ENCODE results near the gene AGAP1. TPM values are rescaled to one million over a fixed set of nuclear protein-coding genes. Genes with fewer than 3 reads are reported as not detected.

The AGAP1 gene
- total and polyA plus RNA-seq, 2 donors, result 1.7 to 3.0 TPM

DNA sequence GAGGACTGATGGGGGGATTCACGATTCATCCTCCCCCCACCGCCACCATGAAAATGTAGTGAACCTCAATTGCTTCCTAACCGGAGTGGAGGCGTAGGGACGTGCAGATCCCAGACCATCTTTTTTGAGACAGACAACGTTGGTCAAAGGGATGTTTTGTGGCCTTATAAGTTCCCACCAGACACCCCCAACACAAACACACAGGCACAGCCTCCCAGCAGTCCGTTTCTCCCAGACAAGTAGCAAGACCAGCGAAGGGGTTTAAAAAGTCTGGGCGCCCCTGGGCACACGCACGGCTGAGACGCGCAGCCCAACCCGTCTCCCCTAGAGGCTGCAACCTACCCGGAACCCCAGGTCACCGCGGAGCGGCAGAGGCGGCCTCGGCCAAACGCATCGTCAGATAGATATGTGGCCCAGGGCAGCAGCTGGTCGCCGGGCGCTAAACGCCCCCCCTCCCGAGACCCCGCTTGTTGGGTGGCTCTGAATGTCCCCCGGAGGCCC lies 673.0 kb downstream of the AGAP1 start:
- 4% methylated on average over 29 of the region's 29 CpGs for WGBS
- peaks cover 99% of the 10 kb centered on the region in 2 donors for H3K27me3 ChIP-seq (ENCODE audit: control insufficient read depth in 2 of 2, insufficient read depth in 1 of 2, low read length in 1 of 2)
- DNase-seq (ENCODE audit: low read depth in 6 of 9, low spot score in 9 of 9), result no peak

DNA sequence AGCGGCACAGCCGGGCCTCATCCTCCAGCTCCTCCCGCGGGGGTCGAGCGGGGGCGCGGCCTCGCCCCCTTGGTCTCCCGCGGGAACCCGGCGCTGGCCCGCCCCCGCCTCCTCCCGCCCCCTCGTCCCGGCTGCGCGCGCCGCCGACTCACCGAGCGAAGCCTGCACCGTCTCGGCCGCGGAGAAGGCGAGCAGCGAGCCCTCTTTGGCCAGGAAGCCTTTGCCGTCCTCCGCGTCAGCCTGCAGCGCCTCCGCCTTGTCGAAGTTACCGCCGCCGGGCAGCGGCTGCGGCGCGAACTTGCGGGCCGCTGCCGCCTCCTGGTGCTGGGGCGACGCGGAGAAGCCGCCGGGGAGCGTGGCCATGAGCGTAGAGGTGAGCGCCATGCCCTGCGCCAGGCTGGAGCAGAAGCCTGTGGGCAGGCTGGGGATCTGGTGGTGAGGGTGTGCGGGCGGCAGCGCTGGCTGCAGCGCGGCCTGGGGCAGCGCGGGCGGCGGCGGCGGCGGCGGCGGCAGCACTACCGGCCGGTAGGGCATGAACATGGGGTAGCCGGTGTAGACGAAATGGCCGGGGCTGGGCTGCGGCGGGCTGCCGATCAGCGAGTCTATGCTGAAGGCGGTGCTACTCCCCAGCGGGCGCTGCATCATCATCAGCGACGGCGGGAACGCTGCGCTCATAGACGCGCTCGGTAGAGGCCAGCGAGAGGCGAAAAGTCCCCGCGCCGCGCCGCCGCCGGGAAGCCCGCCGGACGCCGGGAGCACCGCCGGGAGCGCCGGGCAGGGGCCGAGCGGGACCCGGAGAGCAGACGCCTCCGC lies 673.7 kb downstream of the AGAP1 start:
- DNase-seq (ENCODE audit: low read depth in 6 of 9, low spot score in 9 of 9), result no peak
- Histone ChIP-seq H3K36me3 (ENCODE audit: control insufficient read depth in 2 of 2, insufficient read depth in 2 of 2, low read length in 1 of 2) (no peaks in the 10 kb centered on the region), H3K27ac (ENCODE audit: low read depth in 1 of 2, low read length in 1 of 2) (no peak overlapping the region), H3K9me3 (ENCODE audit: control insufficient read depth in 2 of 2, insufficient read depth in 1 of 2, low read length in 1 of 2) (no peaks in the 10 kb centered on the region), H3K4me1 (ENCODE audit: control insufficient read depth in 2 of 2, insufficient read depth in 2 of 2, low read length in 2 of 2) (no peaks in the 10 kb centered on the region), H3K27me3 (ENCODE audit: control insufficient read depth in 2 of 2, insufficient read depth in 1 of 2, low read length in 1 of 2) (peaks cover 99% of the 10 kb centered on the region in 2 donors), H3K4me3 (ENCODE audit: low read length in 2 of 2) (no peak overlapping the region)
- WGBS, result 4% methylated on average over 112 of the region's 112 CpGs

More for the DNA sequence above, 673.0 kb downstream of the AGAP1 start:
- Histone ChIP-seq H3K4me1 (ENCODE audit: control insufficient read depth in 2 of 2, insufficient read depth in 2 of 2, low read length in 2 of 2) (no peaks in the 10 kb centered on the region), H3K9me3 (ENCODE audit: control insufficient read depth in 2 of 2, insufficient read depth in 1 of 2, low read length in 1 of 2) (no peaks in the 10 kb centered on the region), H3K36me3 (ENCODE audit: control insufficient read depth in 2 of 2, insufficient read depth in 2 of 2, low read length in 1 of 2) (no peaks in the 10 kb centered on the region), H3K27ac (ENCODE audit: low read depth in 1 of 2, low read length in 1 of 2) (no peak overlapping the region), H3K4me3 (ENCODE audit: low read length in 2 of 2) (no peak overlapping the region)

DNA sequence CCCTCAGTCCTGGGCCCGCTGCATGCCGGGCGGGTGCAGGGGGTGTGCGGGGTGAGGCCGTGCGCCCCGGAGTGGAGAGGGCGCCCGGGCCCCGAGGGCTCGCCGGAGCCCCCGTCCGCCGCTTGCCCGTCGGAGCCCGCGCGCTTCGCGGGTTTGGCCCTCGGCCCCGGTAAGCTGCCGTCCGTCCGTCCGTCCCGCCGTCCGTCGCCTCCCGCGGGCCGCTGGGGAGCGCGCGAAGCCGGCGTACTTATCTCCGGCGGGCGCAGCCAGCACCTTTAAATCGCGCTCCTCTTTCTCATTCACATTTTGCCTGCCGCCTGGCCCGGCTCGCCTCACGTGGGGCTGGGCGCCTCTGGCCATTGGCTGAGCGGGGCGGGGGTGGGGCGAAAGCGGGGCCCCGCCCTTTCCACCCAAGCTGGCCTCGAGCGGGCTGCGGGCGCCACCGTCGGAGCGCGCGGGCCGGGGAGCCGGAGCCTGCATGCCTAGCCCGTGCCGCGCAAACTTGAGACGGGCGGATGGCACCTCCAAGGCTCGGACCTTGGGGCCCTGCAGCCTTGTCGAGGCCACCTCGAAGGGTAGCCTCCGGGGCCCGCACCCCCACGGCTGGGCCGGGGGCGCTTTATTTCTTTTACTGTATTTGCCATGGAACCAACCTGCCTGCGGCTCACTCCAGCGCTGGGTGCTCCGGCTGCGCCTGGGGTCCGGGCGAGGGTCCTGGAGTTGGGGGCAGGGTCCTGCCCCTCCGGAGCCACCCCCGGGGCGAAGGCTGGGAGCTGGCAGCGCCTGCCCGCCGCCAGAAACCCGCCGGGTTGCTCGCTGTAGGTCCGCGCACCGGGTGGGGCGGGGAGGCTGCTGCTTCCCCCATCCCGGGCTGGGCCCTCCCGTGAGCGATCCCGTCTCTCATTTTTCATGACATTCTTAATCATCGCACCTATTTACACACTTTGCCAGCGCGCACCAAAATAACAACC lies 674.6 kb downstream of the AGAP1 start, which contains the start of gene GBX2:
GBX2 (minus strand) TSS at position 277 of the 971 bp plus-strand sequence. CDS start 415 bp downstream, outside the sequence.
- Histone ChIP-seq H3K27ac (ENCODE audit: low read depth in 1 of 2, low read length in 1 of 2) (no peak within 1 kb of the TSS), H3K27me3 (ENCODE audit: control insufficient read depth in 2 of 2, insufficient read depth in 1 of 2, low read length in 1 of 2) (peaks cover 99% of the 10 kb centered on the region in 2 donors), H3K36me3 (ENCODE audit: control insufficient read depth in 2 of 2, insufficient read depth in 2 of 2, low read length in 1 of 2) (no peaks in the 10 kb centered on the region), H3K4me3 (ENCODE audit: low read length in 2 of 2) (no peak within 1 kb of the TSS), H3K4me1 (ENCODE audit: control insufficient read depth in 2 of 2, insufficient read depth in 2 of 2, low read length in 2 of 2) (no peaks in the 10 kb centered on the region), H3K9me3 (ENCODE audit: control insufficient read depth in 2 of 2, insufficient read depth in 1 of 2, low read length in 1 of 2) (no peaks in the 10 kb centered on the region)
- 7% methylated on average over 105 of the region's 105 CpGs for WGBS
- DNase-seq (ENCODE audit: low read depth in 6 of 9, low spot score in 9 of 9), result no peak

DNA sequence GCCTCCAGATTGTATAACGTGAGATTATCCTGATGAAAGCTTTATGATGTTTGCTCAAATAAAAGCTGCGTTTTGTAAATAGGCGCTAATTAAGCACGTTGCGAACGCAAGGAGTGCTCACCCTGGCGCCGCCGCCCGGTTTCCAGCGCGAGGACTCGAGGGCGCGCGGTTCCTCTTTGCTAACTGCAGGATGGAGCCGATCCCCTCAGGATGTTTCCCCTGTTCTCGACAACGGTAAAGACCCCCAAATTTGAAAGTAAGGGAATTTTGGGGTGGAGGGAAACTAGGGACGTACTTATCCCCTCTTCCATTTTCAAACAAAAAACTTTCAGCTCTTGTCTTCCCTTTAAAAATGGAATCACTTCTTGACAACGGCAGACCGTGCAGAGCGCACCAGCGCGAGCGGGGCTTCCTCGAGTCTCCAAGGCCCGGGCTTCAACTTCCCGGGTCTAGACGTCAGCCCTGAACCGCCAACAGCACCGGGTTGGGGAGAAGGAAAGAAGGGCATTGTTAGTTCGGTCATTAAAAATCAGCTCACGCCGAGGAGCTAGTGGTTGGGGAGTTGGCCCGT lies 675.4 kb downstream of the AGAP1 start:
- no peaks in the 10 kb centered on the region for H3K9me3 ChIP-seq (ENCODE audit: control insufficient read depth in 2 of 2, insufficient read depth in 1 of 2, low read length in 1 of 2)
- no peak for DNase-seq (ENCODE audit: low read depth in 6 of 9, low spot score in 9 of 9)
- no peak overlapping the region for H3K27ac ChIP-seq (ENCODE audit: low read depth in 1 of 2, low read length in 1 of 2)
- 10% methylated on average over 36 of the region's 36 CpGs for WGBS
- H3K36me3 ChIP-seq (ENCODE audit: control insufficient read depth in 2 of 2, insufficient read depth in 2 of 2, low read length in 1 of 2), result no peaks in the 10 kb centered on the region
- no peak overlapping the region for H3K4me3 ChIP-seq (ENCODE audit: low read length in 2 of 2)
- no peaks in the 10 kb centered on the region for H3K4me1 ChIP-seq (ENCODE audit: control insufficient read depth in 2 of 2, insufficient read depth in 2 of 2, low read length in 2 of 2)
- peaks cover 99% of the 10 kb centered on the region in 2 donors for H3K27me3 ChIP-seq (ENCODE audit: control insufficient read depth in 2 of 2, insufficient read depth in 1 of 2, low read length in 1 of 2)

DNA sequence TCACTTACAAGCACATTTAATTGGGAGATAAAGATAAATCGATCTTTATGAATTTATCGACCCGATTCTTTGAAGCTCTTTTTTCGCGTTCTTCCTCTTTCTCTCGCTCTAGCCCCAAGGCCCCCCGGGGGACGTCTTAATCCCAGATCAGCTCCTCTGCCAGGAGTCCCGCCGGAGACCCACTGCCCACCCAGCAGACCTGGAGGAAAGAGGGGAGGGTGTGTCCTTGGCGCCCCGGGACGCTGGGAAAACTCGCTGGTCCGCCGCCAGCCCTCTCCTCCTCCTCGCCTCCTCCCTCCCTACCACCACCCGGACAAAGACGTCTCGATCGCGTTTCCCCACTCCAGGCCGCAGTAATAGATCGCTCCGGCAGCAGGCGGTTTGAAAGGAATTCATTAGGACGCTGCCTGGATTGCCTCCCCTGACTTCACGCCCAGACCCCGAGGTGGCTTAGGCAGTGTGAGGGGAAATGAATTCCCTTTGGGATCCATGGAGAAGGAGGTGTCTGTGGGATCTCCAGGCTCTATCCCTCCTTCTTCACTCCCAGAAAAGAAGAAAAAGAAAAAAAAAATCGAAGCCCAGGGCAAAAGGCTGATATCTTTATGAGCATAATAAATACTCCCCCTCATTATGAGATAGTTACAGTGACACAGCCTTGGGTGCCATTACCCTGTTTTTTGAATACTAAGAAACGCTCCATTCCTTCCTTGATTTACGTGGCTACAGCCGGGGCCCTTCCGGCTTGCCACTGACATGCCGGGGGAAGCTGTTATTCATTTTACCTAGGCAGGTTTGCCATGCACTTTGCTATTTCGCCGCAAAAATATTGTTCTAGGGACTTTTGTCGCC lies 676.1 kb downstream of the AGAP1 start:
- H3K27ac ChIP-seq (ENCODE audit: low read depth in 1 of 2, low read length in 1 of 2), result no peak overlapping the region
- H3K4me3 ChIP-seq (ENCODE audit: low read length in 2 of 2), result no peak overlapping the region
- H3K27me3 ChIP-seq (ENCODE audit: control insufficient read depth in 2 of 2, insufficient read depth in 1 of 2, low read length in 1 of 2), result peaks cover 99% of the 10 kb centered on the region in 2 donors
- WGBS, result 8% methylated on average over 38 of the region's 38 CpGs
- no peak for DNase-seq (ENCODE audit: low read depth in 6 of 9, low spot score in 9 of 9)
- H3K4me1 ChIP-seq (ENCODE audit: control insufficient read depth in 2 of 2, insufficient read depth in 2 of 2, low read length in 2 of 2), result no peaks in the 10 kb centered on the region
- no peaks in the 10 kb centered on the region for H3K9me3 ChIP-seq (ENCODE audit: control insufficient read depth in 2 of 2, insufficient read depth in 1 of 2, low read length in 1 of 2)
- H3K36me3 ChIP-seq (ENCODE audit: control insufficient read depth in 2 of 2, insufficient read depth in 2 of 2, low read length in 1 of 2), result no peaks in the 10 kb centered on the region

DNA sequence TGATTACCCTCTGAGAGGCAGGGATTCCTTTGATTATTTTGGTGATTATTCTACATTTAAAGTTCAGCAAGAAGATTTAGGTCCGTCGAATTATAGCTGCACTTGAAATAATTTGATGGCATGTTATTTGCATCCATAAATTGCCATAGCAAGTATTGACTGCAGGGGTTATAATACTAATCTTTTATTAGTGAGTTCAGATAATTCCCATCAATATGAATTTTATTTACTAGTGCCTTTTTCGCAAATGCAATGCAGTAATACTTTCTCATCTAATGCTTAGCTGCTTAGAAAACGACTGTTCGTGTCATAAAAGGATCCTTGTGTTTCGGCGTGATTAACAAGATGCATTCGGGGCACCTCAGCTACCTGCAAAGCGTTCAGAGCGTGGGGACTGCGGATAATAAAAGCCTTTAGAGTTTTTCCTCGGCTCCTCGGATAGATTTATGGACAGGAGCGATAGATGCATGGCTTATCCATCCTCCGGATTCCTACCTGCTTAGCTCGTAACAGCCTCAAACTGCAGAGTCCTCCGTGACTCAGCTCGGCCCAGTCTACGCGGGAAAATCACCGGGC lies 676.8 kb downstream of the AGAP1 start:
- Histone ChIP-seq H3K4me3 (ENCODE audit: low read length in 2 of 2) (no peak overlapping the region), H3K4me1 (ENCODE audit: control insufficient read depth in 2 of 2, insufficient read depth in 2 of 2, low read length in 2 of 2) (no peaks in the 10 kb centered on the region), H3K27me3 (ENCODE audit: control insufficient read depth in 2 of 2, insufficient read depth in 1 of 2, low read length in 1 of 2) (peaks cover 98 to 99% of the 10 kb centered on the region in 2 donors), H3K36me3 (ENCODE audit: control insufficient read depth in 2 of 2, insufficient read depth in 2 of 2, low read length in 1 of 2) (no peaks in the 10 kb centered on the region), H3K27ac (ENCODE audit: low read depth in 1 of 2, low read length in 1 of 2) (no peak overlapping the region), H3K9me3 (ENCODE audit: control insufficient read depth in 2 of 2, insufficient read depth in 1 of 2, low read length in 1 of 2) (no peaks in the 10 kb centered on the region)
- no peak for DNase-seq (ENCODE audit: low read depth in 6 of 9, low spot score in 9 of 9)
- 10% methylated on average over 21 of the region's 21 CpGs for WGBS

DNA sequence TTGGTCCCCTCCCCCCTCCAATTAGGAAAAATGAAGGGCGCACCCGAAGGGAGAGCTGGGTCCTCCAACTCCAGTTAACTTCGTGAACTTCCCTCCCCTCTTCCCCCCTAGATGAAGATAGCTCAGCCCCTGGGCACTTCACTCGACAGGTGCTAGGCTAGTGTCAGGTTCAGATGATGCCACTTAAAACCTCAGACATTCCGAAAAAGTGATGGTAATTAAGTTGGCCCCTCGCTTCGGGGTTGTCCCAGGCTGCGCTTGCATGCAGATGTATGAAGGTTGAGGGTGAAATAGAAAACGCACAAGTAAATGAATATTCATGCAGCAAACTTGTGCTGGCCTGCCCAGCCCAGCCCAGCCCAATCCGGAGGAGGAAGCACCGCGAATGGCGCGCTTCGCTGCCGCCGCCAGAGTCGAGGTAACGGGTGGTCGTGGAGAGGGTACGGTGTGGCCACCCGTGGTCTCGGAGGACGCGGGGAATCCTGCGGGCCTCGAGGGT lies 677.4 kb downstream of the AGAP1 start:
- H3K4me1 ChIP-seq (ENCODE audit: control insufficient read depth in 2 of 2, insufficient read depth in 2 of 2, low read length in 2 of 2), result no peaks in the 10 kb centered on the region

More for the DNA sequence above, 677.4 kb downstream of the AGAP1 start:
- H3K27me3 ChIP-seq (ENCODE audit: control insufficient read depth in 2 of 2, insufficient read depth in 1 of 2, low read length in 1 of 2), result peaks cover 95 to 99% of the 10 kb centered on the region in 2 donors
- H3K4me3 ChIP-seq (ENCODE audit: low read length in 2 of 2), result no peak overlapping the region
- H3K9me3 ChIP-seq (ENCODE audit: control insufficient read depth in 2 of 2, insufficient read depth in 1 of 2, low read length in 1 of 2), result no peaks in the 10 kb centered on the region
- H3K27ac ChIP-seq (ENCODE audit: low read depth in 1 of 2, low read length in 1 of 2), result no peak overlapping the region
- 6% methylated on average over 27 of the region's 27 CpGs for WGBS
- no peak for DNase-seq (ENCODE audit: low read depth in 6 of 9, low spot score in 9 of 9)
- H3K36me3 ChIP-seq (ENCODE audit: control insufficient read depth in 2 of 2, insufficient read depth in 2 of 2, low read length in 1 of 2), result no peaks in the 10 kb centered on the region
